GM12878 (cell line): Measurements from ENCODE around the gene SPTAN1.

Experiments
- CHD4 ChIP-seq: fragments of 200-600 bp; sonication (generic); IDR thresholded peaks from 2 replicates; pipeline ENCODE4 v1.6.1; 2016; ENCODE audit warnings: mild to moderate bottlenecking
- EZH2 ChIP-seq: IDR thresholded peaks from 2 replicates; pipeline ENCODE4 v1.6.1; 2012; ENCODE audit warnings: low read depth, mild to moderate bottlenecking, control low read depth, inconsistent platforms, low read length, borderline replicate concordance; ENCODE audit not compliant: control insufficient read depth
- GABPA ChIP-seq: IDR thresholded peaks from 2 replicates; pipeline ENCODE4 v1.6.1; 2014; ENCODE audit warnings: antibody characterized with exemption, low read depth, mild to moderate bottlenecking, inconsistent platforms
- JUND ChIP-seq: IDR thresholded peaks from 2 replicates; pipeline ENCODE4 v1.6.1; 2012; ENCODE audit warnings: low read depth, mild to moderate bottlenecking, low read length, improper control_type of control experiment, moderate library complexity
- NR2C2 ChIP-seq: IDR thresholded peaks from 2 replicates; pipeline ENCODE4 v1.6.1; 2011; ENCODE audit warnings: borderline replicate concordance, low read depth; ENCODE audit not compliant: control insufficient read depth, insufficient read length
- RFX5 ChIP-seq: IDR thresholded peaks from 2 replicates; pipeline ENCODE4 v1.6.1; 2011; ENCODE audit warnings: low read depth, low read length, improper control_type of control experiment
- STAT3 ChIP-seq: IDR thresholded peaks from 2 replicates; pipeline ENCODE4 v1.6.1; 2011; ENCODE audit warnings: low read depth, low read length, improper control_type of control experiment
- YY1 ChIP-seq: IDR thresholded peaks from 2 replicates; pipeline ENCODE4 v1.6.1; 2011; ENCODE audit warnings: low read depth, mild to moderate bottlenecking, low read length
- TF ChIP-seq, protein P1 (sequence below): IDR thresholded peaks from 2 replicates; pipeline ENCODE4 v1.6.1; 2011; ENCODE audit warnings: borderline replicate concordance, low read depth, mild to moderate bottlenecking, moderate library complexity, mixed read lengths, low read length; ENCODE audit not compliant: insufficient read depth; ENCODE audit errors: extremely low read length
- TF ChIP-seq, protein P2 (sequence below), 3 experiments: IDR thresholded peaks in 2 of 3; conservative IDR thresholded peaks in 1 of 3; 2 replicates each; pipeline ENCODE4 v1.5.1; 2011; ENCODE audit warnings: low read depth in 3 of 3, low read length in 3 of 3, mild to moderate bottlenecking in 3 of 3, control low read depth in 2 of 3, moderate library complexity in 2 of 3, inconsistent platforms in 1 of 3, mixed read lengths in 1 of 3; ENCODE audit not compliant: control insufficient read depth in 2 of 3, insufficient read depth in 1 of 3; ENCODE audit errors: extremely low read depth in 1 of 3

GRCh38 chr9:128621730-128622455 lies 69.5 kb downstream of the SPTAN1 start:
- TF ChIP-seq NR2C2, result no peak
- TF ChIP-seq, protein P1, sequence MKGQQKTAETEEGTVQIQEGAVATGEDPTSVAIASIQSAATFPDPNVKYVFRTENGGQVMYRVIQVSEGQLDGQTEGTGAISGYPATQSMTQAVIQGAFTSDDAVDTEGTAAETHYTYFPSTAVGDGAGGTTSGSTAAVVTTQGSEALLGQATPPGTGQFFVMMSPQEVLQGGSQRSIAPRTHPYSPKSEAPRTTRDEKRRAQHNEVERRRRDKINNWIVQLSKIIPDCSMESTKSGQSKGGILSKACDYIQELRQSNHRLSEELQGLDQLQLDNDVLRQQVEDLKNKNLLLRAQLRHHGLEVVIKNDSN, result no peak
- TF ChIP-seq, protein P2, sequence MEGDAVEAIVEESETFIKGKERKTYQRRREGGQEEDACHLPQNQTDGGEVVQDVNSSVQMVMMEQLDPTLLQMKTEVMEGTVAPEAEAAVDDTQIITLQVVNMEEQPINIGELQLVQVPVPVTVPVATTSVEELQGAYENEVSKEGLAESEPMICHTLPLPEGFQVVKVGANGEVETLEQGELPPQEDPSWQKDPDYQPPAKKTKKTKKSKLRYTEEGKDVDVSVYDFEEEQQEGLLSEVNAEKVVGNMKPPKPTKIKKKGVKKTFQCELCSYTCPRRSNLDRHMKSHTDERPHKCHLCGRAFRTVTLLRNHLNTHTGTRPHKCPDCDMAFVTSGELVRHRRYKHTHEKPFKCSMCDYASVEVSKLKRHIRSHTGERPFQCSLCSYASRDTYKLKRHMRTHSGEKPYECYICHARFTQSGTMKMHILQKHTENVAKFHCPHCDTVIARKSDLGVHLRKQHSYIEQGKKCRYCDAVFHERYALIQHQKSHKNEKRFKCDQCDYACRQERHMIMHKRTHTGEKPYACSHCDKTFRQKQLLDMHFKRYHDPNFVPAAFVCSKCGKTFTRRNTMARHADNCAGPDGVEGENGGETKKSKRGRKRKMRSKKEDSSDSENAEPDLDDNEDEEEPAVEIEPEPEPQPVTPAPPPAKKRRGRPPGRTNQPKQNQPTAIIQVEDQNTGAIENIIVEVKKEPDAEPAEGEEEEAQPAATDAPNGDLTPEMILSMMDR (IDR thresholded peaks at IDR 0.05 in 2 of 3, conservative IDR thresholded peaks at IDR 0.05 in 1 of 3; ENCODE audit: control insufficient read depth in 2 of 3, extremely low read depth in 1 of 3, insufficient read depth in 1 of 3, low read depth in 3 of 3, low read length in 3 of 3), result no peak
- no peak for TF ChIP-seq CHD4
- TF ChIP-seq YY1, result no peak
- TF ChIP-seq JUND, result no peak
- TF ChIP-seq EZH2, result no peak
- TF ChIP-seq RFX5, result no peak
- TF ChIP-seq GABPA, result no peak
- TF ChIP-seq STAT3, result no peak
